DOHH2 (cell line): ENCODE results near the gene DLG5.

ENCODE experiments used
- CTCF ChIP-seq: fragments of 200-600 bp; sonication (generic); IDR thresholded peaks from one replicate; pipeline ENCODE4 v1.5.1; 2014; ENCODE audit warnings: antibody characterized with exemption, mild to moderate bottlenecking, low read depth, low read length; ENCODE audit not compliant: poor library complexity, severe bottlenecking
- EZH2phosphoT487 ChIP-seq: fragments of 200-600 bp; sonication (generic); IDR thresholded peaks from 2 replicates; pipeline ENCODE4 v1.6.1; 2017; ENCODE audit warnings: borderline replicate concordance, mild to moderate bottlenecking, antibody characterized with exemption, low read length, moderate library complexity, mixed read lengths

- TF ChIP-seq CTCF = no peak
- no peak for TF ChIP-seq EZH2phosphoT487
Observed at GRCh38 chr10:77866598-77866997, 60.0 kb downstream of the DLG5 start.
